OCI-LY3 (cell line): ENCODE data around the gene NES.

Experiments used
- H2AFZ ChIP-seq: fragments of 200-600, 300-600 bp; shearing (Covaris generic); 2 replicates; pipeline ENCODE4 v1.6.0; 2014; ENCODE audit warnings: antibody characterized with exemption, low read depth, low read length
- H3K27ac ChIP-seq: fragments of 200-600, 300-600 bp; sonication (generic); 2 replicates; pipeline ENCODE4 v1.5.1; 2014; ENCODE audit warnings: mild to moderate bottlenecking, low read length, moderate library complexity, mixed read lengths
- H3K27me3 ChIP-seq: fragments of 200-600, 300-600 bp; sonication (generic); 2 replicates; pipeline ENCODE4 v1.6.1; 2014; ENCODE audit warnings: low read depth, low read length, mixed read lengths
- H3K36me3 ChIP-seq: fragments of 200-600, 300-600 bp; sonication (generic); replicated peaks from 2 replicates; pipeline ENCODE3; 2014; ENCODE audit warnings: low read depth, low read length, mixed read lengths
- H3K4me1 ChIP-seq: fragments of 300-600, 200-600 bp; sonication (generic); 2 replicates; pipeline ENCODE4 v1.6.1; 2014; ENCODE audit warnings: low read length, mixed read lengths
- H3K4me2 ChIP-seq: fragments of 200-600, 300-600 bp; sonication (generic); 2 replicates; pipeline ENCODE4 v1.6.1; 2014; ENCODE audit warnings: low read length, mixed read lengths
- H3K4me3 ChIP-seq: fragments of 300-600, 200-600 bp; sonication (generic); 2 replicates; pipeline ENCODE4 v1.5.1; 2014; ENCODE audit warnings: antibody characterized with exemption, mild to moderate bottlenecking, low read length, moderate library complexity
- H3K79me2 ChIP-seq: fragments of 300-600, 200-600 bp; shearing (Covaris generic); 2 replicates; pipeline ENCODE4 v1.6.1; 2014; ENCODE audit warnings: mild to moderate bottlenecking, low read length, mixed read lengths
- H3K9ac ChIP-seq: fragments of 300-600, 200-600 bp; shearing (Covaris generic); 2 replicates; pipeline ENCODE4 v1.6.0; 2014; ENCODE audit warnings: mild to moderate bottlenecking, low read length, moderate library complexity
- H3K9me3 ChIP-seq: fragments of 200-600, 300-600 bp; shearing (Covaris generic); 2 replicates; pipeline ENCODE4 v1.6.1; 2014; ENCODE audit warnings: low read length, mixed read lengths; ENCODE audit not compliant: insufficient read depth
- H4K20me1 ChIP-seq: fragments of 200-600, 300-600 bp; sonication (generic); 2 replicates; pipeline ENCODE4 v1.6.1; 2016; ENCODE audit warnings: low read length, mixed read lengths; ENCODE audit not compliant: insufficient read depth
- CTCF ChIP-seq: fragments of 200-600, 300-600 bp; sonication (generic); IDR thresholded peaks from 2 replicates; pipeline ENCODE4 v1.5.1; 2014; ENCODE audit warnings: antibody characterized with exemption, low read length, low read depth
- EZH2phosphoT487 ChIP-seq: fragments of 200-600 bp; shearing (Covaris generic); IDR thresholded peaks from 2 replicates; pipeline ENCODE4 v1.6.1; 2018; ENCODE audit warnings: antibody characterized with exemption, mixed run types, low read depth

The NES gene

GRCh38 chr1:156669794-156670193, 7.4 kb downstream of the NES start:
- TF ChIP-seq EZH2phosphoT487 (no peak), CTCF (no peak)
- H2AFZ ChIP-seq = no peak overlapping the region
- no peak overlapping the region for H3K27ac ChIP-seq
- no peaks in the 10 kb centered on the region for H3K9me3 ChIP-seq
- H3K36me3 ChIP-seq = no peaks in the 10 kb centered on the region
- H4K20me1 ChIP-seq = no peaks in the 10 kb centered on the region
- peaks cover 55% of the 10 kb centered on the region for H3K27me3 ChIP-seq
- H3K4me3 ChIP-seq = no peak overlapping the region
- no peak overlapping the region for H3K4me2 ChIP-seq
- H3K9ac ChIP-seq = no peak overlapping the region
- H3K4me1 ChIP-seq = peaks cover 1% of the 10 kb centered on the region
- H3K79me2 ChIP-seq = no peaks in the 10 kb centered on the region

GRCh38 chr1:156668801-156669637, 8.2 kb downstream of the NES start:
- H3K27me3 ChIP-seq = peaks cover 56% of the 10 kb centered on the region
- H4K20me1 ChIP-seq = no peaks in the 10 kb centered on the region
- no peak overlapping the region for H3K9ac ChIP-seq
- no peaks in the 10 kb centered on the region for H3K9me3 ChIP-seq
- H2AFZ ChIP-seq = no peak overlapping the region
- TF ChIP-seq EZH2phosphoT487 (no peak), CTCF (no peak)
- H3K79me2 ChIP-seq = no peaks in the 10 kb centered on the region
- no peak overlapping the region for H3K27ac ChIP-seq
- H3K4me1 ChIP-seq = peaks cover 8% of the 10 kb centered on the region
- H3K4me2 ChIP-seq = no peak overlapping the region
- H3K4me3 ChIP-seq = no peak overlapping the region
- no peaks in the 10 kb centered on the region for H3K36me3 ChIP-seq

GRCh38 chr1:156667968-156668709, 9.1 kb downstream of the NES start:
- H3K27ac ChIP-seq = no peak overlapping the region
- no peaks in the 10 kb centered on the region for H3K9me3 ChIP-seq
- no peaks in the 10 kb centered on the region for H3K36me3 ChIP-seq
- peaks cover 48% of the 10 kb centered on the region for H3K27me3 ChIP-seq
- H3K79me2 ChIP-seq = no peaks in the 10 kb centered on the region
- H2AFZ ChIP-seq = no peak overlapping the region
- H4K20me1 ChIP-seq = no peaks in the 10 kb centered on the region
- H3K9ac ChIP-seq = no peak overlapping the region
- H3K4me1 ChIP-seq = peaks cover 14% of the 10 kb centered on the region
- H3K4me2 ChIP-seq = no peak overlapping the region
- no peak for TF ChIP-seq CTCF
- no peak for TF ChIP-seq EZH2phosphoT487
- no peak overlapping the region for H3K4me3 ChIP-seq

GRCh38 chr1:156667610-156667967, 9.6 kb downstream of the NES start:
- no peak overlapping the region for H2AFZ ChIP-seq
- H3K36me3 ChIP-seq = no peaks in the 10 kb centered on the region
- H3K9ac ChIP-seq = no peak overlapping the region
- no peaks in the 10 kb centered on the region for H4K20me1 ChIP-seq
- H3K79me2 ChIP-seq = no peaks in the 10 kb centered on the region
- H3K9me3 ChIP-seq = no peaks in the 10 kb centered on the region
- H3K4me3 ChIP-seq = no peak overlapping the region
- peaks cover 43% of the 10 kb centered on the region for H3K27me3 ChIP-seq
- H3K27ac ChIP-seq = no peak overlapping the region
- no peak for TF ChIP-seq EZH2phosphoT487
- no peak for TF ChIP-seq CTCF
- H3K4me2 ChIP-seq = no peak overlapping the region
- H3K4me1 ChIP-seq = peaks cover 19% of the 10 kb centered on the region
